ENCODE results near the gene PKP4. TPM values are rescaled to one million over a fixed set of nuclear protein-coding genes. Genes with fewer than 3 reads are reported as not detected.
"Not testable (repeated sequence)": the region's sequence is repeated elsewhere in the genome, so short reads cannot be mapped to it uniquely, and the experiment has no call there.

Gene PKP4
- polyA plus RNA-seq, 1 experiment, result 24.9 TPM

DNA sequence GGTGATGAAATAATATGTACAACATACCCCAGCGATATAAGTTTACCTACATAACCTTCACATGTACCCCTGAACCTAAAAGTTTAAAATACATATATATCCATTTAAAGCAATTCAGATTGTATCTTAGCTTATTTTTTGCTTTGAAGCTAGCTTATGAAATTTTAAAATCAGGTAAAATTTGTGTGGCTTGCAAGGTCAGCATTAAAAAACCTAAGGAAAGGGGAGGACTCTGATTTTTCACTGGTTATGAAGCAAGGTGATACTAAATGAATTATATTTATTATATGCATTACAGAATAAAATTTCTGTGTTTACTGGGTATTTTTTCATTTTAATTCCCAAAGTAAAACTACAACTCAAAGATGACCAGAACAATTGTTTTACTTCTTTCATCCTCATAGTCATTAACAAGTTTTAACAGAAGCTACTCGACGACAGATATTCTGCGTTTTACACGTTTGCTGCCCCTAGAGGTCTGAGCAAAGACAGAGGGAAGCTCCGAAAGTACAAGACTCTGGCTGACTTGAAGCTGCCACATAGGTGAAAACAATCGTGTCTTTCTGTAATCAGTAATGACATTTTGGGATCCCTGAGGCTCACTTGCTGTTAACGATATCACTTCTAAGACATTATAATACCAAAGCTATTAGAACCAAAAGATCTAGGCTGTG, 17.1 kb downstream of the PKP4 start:
- Histone ChIP-seq H3K27ac (ENCODE audit: low read depth, low read length) (no peak overlapping the region), H3K4me3 (ENCODE audit: low read depth, low read length) (no peak overlapping the region), H3K9me3 (ENCODE audit: control insufficient read depth, insufficient read depth, low read length) (no peaks in the 10 kb centered on the region), H3K27me3 (ENCODE audit: control insufficient read depth, insufficient read depth, low read length) (no peaks in the 10 kb centered on the region)
- TF ChIP-seq, protein P1, sequence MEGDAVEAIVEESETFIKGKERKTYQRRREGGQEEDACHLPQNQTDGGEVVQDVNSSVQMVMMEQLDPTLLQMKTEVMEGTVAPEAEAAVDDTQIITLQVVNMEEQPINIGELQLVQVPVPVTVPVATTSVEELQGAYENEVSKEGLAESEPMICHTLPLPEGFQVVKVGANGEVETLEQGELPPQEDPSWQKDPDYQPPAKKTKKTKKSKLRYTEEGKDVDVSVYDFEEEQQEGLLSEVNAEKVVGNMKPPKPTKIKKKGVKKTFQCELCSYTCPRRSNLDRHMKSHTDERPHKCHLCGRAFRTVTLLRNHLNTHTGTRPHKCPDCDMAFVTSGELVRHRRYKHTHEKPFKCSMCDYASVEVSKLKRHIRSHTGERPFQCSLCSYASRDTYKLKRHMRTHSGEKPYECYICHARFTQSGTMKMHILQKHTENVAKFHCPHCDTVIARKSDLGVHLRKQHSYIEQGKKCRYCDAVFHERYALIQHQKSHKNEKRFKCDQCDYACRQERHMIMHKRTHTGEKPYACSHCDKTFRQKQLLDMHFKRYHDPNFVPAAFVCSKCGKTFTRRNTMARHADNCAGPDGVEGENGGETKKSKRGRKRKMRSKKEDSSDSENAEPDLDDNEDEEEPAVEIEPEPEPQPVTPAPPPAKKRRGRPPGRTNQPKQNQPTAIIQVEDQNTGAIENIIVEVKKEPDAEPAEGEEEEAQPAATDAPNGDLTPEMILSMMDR (IDR thresholded peaks at IDR 0.05; ENCODE audit: low read depth, low read length), result no peak
- ChIA-PET POLR2A (interaction anchor here (0.6 to 0.7 kb wide), 2 partner anchors 16 to 61 kb away, joined by 3 read pairs; no protein-coding TSS in a partner anchor), CTCF (interaction anchor here (1.6 to 2.3 kb wide), 2 partner anchors 9 to 16 kb away, joined by 5 to 9 read pairs; no protein-coding TSS in a partner anchor)
- no peak for DNase-seq (ENCODE audit: low read depth, low spot score)

DNA sequence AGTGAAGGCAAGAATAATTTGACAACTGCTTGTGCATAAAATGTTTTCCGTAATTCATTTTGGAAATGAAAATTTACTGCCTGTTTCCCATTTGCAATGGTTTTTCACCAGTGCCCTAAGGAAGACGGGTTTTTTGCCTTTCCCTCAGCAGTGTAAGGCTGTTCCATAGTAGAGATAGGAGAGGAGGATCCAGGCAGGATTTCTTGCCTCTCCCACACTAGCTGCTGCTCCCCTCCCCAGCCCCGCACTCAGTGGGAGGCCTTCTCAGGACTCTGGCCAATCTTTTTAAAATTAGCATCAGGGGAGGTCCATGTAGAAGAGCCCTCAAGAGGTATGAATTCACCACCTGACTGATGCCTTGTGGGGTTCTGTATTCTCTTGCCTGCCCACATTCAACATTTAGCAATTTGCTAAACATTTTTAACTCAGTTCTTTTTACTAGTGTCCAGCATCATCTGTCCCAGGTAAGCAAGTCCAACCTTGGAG, 17.8 kb downstream of the PKP4 start:
- POLR2A ChIA-PET; H3K4me3 ChIP-seq (ENCODE audit: low read depth, low read length); H3K9me3 ChIP-seq (ENCODE audit: control insufficient read depth, insufficient read depth, low read length); H3K27ac ChIP-seq (ENCODE audit: low read depth, low read length); DNase-seq (ENCODE audit: low read depth, low spot score); H3K27me3 ChIP-seq (ENCODE audit: control insufficient read depth, insufficient read depth, low read length): not testable (repeated sequence)
- CTCF ChIA-PET, result interaction anchor here (2.3 kb wide), 1 partner anchor 8 kb away, joined by 5 read pairs; no protein-coding TSS in a partner anchor

DNA sequence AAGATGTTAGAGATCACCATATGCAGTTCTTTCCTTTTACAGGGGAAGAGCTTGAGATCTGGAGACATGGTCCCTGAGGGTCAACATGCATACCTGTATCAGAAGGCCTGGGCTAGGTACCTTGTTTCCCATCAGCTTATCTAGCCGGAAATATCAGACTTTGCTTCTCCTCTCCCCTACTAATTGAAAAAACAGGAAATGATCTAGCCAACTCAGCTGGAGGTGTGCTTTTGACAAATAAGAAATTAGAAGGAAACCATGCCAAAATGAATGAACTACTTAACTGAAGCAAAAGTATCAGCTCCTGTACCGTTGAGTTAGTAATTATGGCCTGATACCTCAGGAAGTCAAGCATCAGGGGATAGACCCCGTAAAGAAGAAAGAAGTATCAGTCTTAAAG, 20.4 kb downstream of the PKP4 start:
- CTCF ChIA-PET, result interaction anchor here (0.9 to 1.4 kb wide), 2 partner anchors 12 to 53 kb away, joined by 3 to 4 read pairs; no protein-coding TSS in a partner anchor
- POLR2A ChIA-PET, result interaction anchor here (0.5 to 1.4 kb wide), 2 partner anchors 19 to 20 kb away, joined by 3 to 4 read pairs; no protein-coding TSS in a partner anchor

GRCh38 chr2:158478237-158478636, 21.5 kb downstream of the PKP4 start:
- Histone ChIP-seq H3K4me3 (ENCODE audit: low read depth, low read length) (no peak overlapping the region), H3K27ac (ENCODE audit: low read depth, low read length) (no peak overlapping the region), H3K9me3 (ENCODE audit: control insufficient read depth, insufficient read depth, low read length) (no peaks in the 10 kb centered on the region), H3K27me3 (ENCODE audit: control insufficient read depth, insufficient read depth, low read length) (no peaks in the 10 kb centered on the region)
- TF ChIP-seq, protein P1 (IDR thresholded peaks at IDR 0.05; ENCODE audit: low read depth, low read length), result no peak
- ChIA-PET POLR2A (interaction anchor here (1.4 kb wide), 1 partner anchor 21 kb away, joined by 4 read pairs; no protein-coding TSS in a partner anchor), CTCF (interaction anchor here (0.6 to 1.4 kb wide), 3 partner anchors 13 to 1234 kb away, joined by 3 to 4 read pairs (median 3); partner anchors contain the start of gene MARCHF7)
- DNase-seq (ENCODE audit: low read depth, low spot score), result no peak

More for the DNA sequence above, 20.4 kb downstream of the PKP4 start:
- H3K4me3 ChIP-seq (ENCODE audit: low read depth, low read length), result no peak overlapping the region
- H3K27ac ChIP-seq (ENCODE audit: low read depth, low read length), result no peak overlapping the region
- no peak for DNase-seq (ENCODE audit: low read depth, low spot score)
- no peaks in the 10 kb centered on the region for H3K27me3 ChIP-seq (ENCODE audit: control insufficient read depth, insufficient read depth, low read length)
- H3K9me3 ChIP-seq (ENCODE audit: control insufficient read depth, insufficient read depth, low read length), result no peaks in the 10 kb centered on the region
- TF ChIP-seq, protein P1 (IDR thresholded peaks at IDR 0.05; ENCODE audit: low read depth, low read length), result no peak

DNA sequence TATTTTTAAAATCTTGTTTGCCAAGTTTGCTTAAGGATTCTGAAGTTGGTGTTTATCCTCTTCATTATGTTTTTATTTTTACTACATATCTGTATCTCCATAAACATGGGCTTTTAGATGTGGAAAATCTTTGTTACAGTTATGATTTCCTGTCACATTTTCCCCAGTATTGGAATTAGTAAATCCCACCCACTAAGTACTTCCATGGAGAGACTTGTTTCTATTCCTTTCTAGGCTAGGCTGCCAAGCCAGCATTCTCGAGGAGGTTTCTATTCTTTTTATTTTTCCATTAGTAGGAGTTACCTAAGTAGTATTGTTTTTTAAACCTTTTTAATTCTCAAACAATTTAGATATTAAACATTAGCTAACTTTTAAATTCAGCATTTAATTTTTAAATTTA, 22.1 kb downstream of the PKP4 start:
- TF ChIP-seq, protein P1 (IDR thresholded peaks at IDR 0.05; ENCODE audit: low read depth, low read length), result no peak

More for the DNA sequence above, 22.1 kb downstream of the PKP4 start:
- DNase-seq (ENCODE audit: low read depth, low spot score), result no peak
- H3K27me3 ChIP-seq (ENCODE audit: control insufficient read depth, insufficient read depth, low read length), result no peaks in the 10 kb centered on the region
- H3K9me3 ChIP-seq (ENCODE audit: control insufficient read depth, insufficient read depth, low read length), result no peaks in the 10 kb centered on the region
- H3K4me3 ChIP-seq (ENCODE audit: low read depth, low read length), result no peak overlapping the region
- H3K27ac ChIP-seq (ENCODE audit: low read depth, low read length), result no peak overlapping the region
- CTCF ChIA-PET, result no interaction called here
- POLR2A ChIA-PET, result no interaction called here

Data from AG04450 (cell line).